EH (cell line): ENCODE results near the gene ITGAX.

ENCODE experiments used
- DNase-seq: peaks from one replicate; pipeline ENCODE4 v3.0.0-alpha.2; 2015; ENCODE audit warnings: low read depth

ITGAX gene

GRCh38 chr16:31375231-31375630, 20.3 kb downstream of the ITGAX start:
- DNase-seq: no peak

- DNase-seq: no peak
Measured at GRCh38 chr16:31376705-31377104, 21.7 kb downstream of the ITGAX start.

- DNase-seq: no peak
Measured at GRCh38 chr16:31377210-31377903, 22.4 kb downstream of the ITGAX start.

GRCh38 chr16:31380201-31380600, 25.2 kb downstream of the ITGAX start:
- DNase-seq: no peak

- DNase-seq: peak; percentile 54
Measured at GRCh38 chr16:31382485-31383161, 27.6 kb downstream of the ITGAX start.

- DNase-seq: no peak
Measured at GRCh38 chr16:31385680-31386079, 30.7 kb downstream of the ITGAX start.

- DNase-seq: peak; percentile 40
Measured at GRCh38 chr16:31386157-31386984, 31.4 kb downstream of the ITGAX start.

GRCh38 chr16:31388535-31388934, 33.6 kb downstream of the ITGAX start:
- no peak for DNase-seq

GRCh38 chr16:31390504-31391041, 35.6 kb downstream of the ITGAX start:
- DNase-seq: no peak

GRCh38 chr16:31393056-31393455, 38.1 kb downstream of the ITGAX start, which contains the start of gene ITGAD:
Gene ITGAD (plus strand): TSS chr16:31393335. CDS start chr16:31393361, 26 bp downstream.
- DNase-seq: no peak

- DNase-seq: no peak
Measured at GRCh38 chr16:31395647-31396046, 40.7 kb downstream of the ITGAX start.

- no peak for DNase-seq
Measured at GRCh38 chr16:31397096-31397660, 42.2 kb downstream of the ITGAX start.

- no peak for DNase-seq
Measured at GRCh38 chr16:31397701-31398100, 42.7 kb downstream of the ITGAX start.

GRCh38 chr16:31400191-31400590, 45.2 kb downstream of the ITGAX start:
- no peak for DNase-seq

- DNase-seq: no peak
Measured at GRCh38 chr16:31401436-31401835, 46.5 kb downstream of the ITGAX start.

- DNase-seq: peak; percentile 46
Measured at GRCh38 chr16:31402687-31403086, 47.7 kb downstream of the ITGAX start.

GRCh38 chr16:31403590-31404352, 48.8 kb downstream of the ITGAX start:
- no peak for DNase-seq

- peak; percentile 30 for DNase-seq
Measured at GRCh38 chr16:31404353-31405064, 49.5 kb downstream of the ITGAX start.

GRCh38 chr16:31407406-31407805, 52.4 kb downstream of the ITGAX start:
- no peak for DNase-seq

GRCh38 chr16:31409433-31409832, 54.5 kb downstream of the ITGAX start:
- peak; percentile 72 for DNase-seq

GRCh38 chr16:31410082-31410481, 55.1 kb downstream of the ITGAX start:
- no peak for DNase-seq
